Breast epithelium (tissue), 3 donors: ENCODE results near the gene INPP5E.

Experiments
- POLR2A ChIP-seq: fragments of 450-650 bp; IDR thresholded peaks from one replicate; pipeline ENCODE4 v1.6.1; 2016; ENCODE audit warnings: antibody characterized with exemption, mild to moderate bottlenecking, moderate library complexity
- POLR2AphosphoS5 ChIP-seq, 3 donors: sonication (generic); formaldehyde crosslinking; IDR thresholded peaks; one replicate each; pipeline ENCODE4 v1.6.1; 2017; ENCODE audit warnings: antibody characterized with exemption in 3 of 3
- TF ChIP-seq, protein P1 (sequence below), 3 donors: fragments of 450-650 bp; IDR thresholded peaks; one replicate each; pipeline ENCODE4 v1.5.1; 2016 to 2017; ENCODE audit warnings: antibody characterized with exemption in 3 of 3, mild to moderate bottlenecking in 3 of 3, moderate library complexity in 3 of 3

DNA sequence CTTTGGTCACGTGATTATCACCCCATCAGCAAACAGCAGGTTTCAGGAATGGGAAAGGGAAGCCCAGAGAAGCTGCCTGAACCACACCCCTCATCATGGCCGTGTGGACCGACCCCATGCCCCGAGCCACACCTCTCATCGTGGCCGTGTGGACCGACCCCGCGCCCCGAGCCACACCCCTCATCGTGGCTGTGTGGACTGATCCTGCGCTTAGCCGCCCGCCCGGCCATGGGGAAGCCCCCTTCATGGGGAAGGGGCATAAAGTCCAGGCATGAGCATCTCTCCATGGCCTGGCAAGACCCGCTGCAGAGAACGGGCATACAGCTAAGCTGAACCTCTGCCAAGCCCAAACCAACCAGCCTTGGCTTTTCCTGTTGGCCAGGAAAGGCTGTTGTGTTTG is 46.1 kb downstream of the INPP5E start:
- TF ChIP-seq, protein P1, sequence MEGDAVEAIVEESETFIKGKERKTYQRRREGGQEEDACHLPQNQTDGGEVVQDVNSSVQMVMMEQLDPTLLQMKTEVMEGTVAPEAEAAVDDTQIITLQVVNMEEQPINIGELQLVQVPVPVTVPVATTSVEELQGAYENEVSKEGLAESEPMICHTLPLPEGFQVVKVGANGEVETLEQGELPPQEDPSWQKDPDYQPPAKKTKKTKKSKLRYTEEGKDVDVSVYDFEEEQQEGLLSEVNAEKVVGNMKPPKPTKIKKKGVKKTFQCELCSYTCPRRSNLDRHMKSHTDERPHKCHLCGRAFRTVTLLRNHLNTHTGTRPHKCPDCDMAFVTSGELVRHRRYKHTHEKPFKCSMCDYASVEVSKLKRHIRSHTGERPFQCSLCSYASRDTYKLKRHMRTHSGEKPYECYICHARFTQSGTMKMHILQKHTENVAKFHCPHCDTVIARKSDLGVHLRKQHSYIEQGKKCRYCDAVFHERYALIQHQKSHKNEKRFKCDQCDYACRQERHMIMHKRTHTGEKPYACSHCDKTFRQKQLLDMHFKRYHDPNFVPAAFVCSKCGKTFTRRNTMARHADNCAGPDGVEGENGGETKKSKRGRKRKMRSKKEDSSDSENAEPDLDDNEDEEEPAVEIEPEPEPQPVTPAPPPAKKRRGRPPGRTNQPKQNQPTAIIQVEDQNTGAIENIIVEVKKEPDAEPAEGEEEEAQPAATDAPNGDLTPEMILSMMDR (IDR thresholded peaks at IDR 0.05) = no peak
- TF ChIP-seq POLR2AphosphoS5 (IDR thresholded peaks at IDR 0.05) (no peak), POLR2A (no peak)
